HCT116 (cell line): ENCODE results near the gene ANAPC5. TPM values are rescaled to one million over a fixed set of nuclear protein-coding genes. Genes with fewer than 3 reads are reported as not detected.

ENCODE experiments used
- ATAC-seq: fragments of 200-7000 bp; cut with Tn5 transposase; 2 replicates; pipeline ENCODE4 v1.9.1; 2020; ENCODE audit warnings: mild to moderate bottlenecking, moderate library complexity
- BruUV-seq: library from RNA; stranded (reverse); fragments of 400-500 nt; replicated peaks from 2 replicates; lab custom pipeline; 2021; lab: Mats Ljungman, UMichigan
- CTCF ChIA-PET: fragments of 300-600 bp; sonication (Branson Sonifier 250); formaldehyde crosslinking; loops from one replicate; lab custom pipeline; 2021; ENCODE audit warnings: antibody characterized with exemption; lab: Charles Lee
- POLR2A ChIA-PET: fragments of 300-600, 350-600 bp; sonication (Branson Sonifier 250); formaldehyde crosslinking; loops from one replicate; lab custom pipeline; 2021; ENCODE audit warnings: antibody characterized with exemption; lab: Charles Lee
- RAD21 ChIA-PET, 2 experiments: fragments of 300-600 bp; sonication (Branson Sonifier 250); formaldehyde crosslinking; loops; one replicate each; lab custom pipeline; 2023; ENCODE audit warnings: low total read pairs in 2 of 2; ENCODE audit not compliant: uncharacterized antibody in 2 of 2, unreplicated experiment in 2 of 2, low non-redundant PET in 1 of 2; lab: Charles Lee
- DNase-seq: peaks from one replicate; pipeline ENCODE4 v3.0.0-alpha.2; 2010; ENCODE audit warnings: low read depth, low spot score
- H2AFZ ChIP-seq: fragments of 200-600 bp; shearing (Covaris generic), sonication (generic); 2 replicates; pipeline ENCODE4 v1.6.1; 2017; ENCODE audit warnings: low read depth, mixed run types, mixed read lengths, antibody characterized with exemption, low read length; ENCODE audit not compliant: poor library complexity, severe bottlenecking
- H3K27ac ChIP-seq: 2 replicates; pipeline ENCODE4 v1.5.1; 2012; ENCODE audit warnings: low read depth, low read length
- H3K27me3 ChIP-seq: fragments of 200-600 bp; sonication (generic); 2 replicates; pipeline ENCODE4 v1.6.1; 2016; ENCODE audit warnings: mixed run types, low read length, mixed read lengths; ENCODE audit not compliant: insufficient read depth
- H3K36me3 ChIP-seq, 2 experiments: fragments of 200-500 bp in 1 of 2; fragments of 200-600 bp in 1 of 2; sonication (Bioruptor generic) in 1 of 2; sonication (generic) in 1 of 2; 2 replicates each; pipeline versions ENCODE4 v1.5.1 to v1.6.1; 2014 to 2016; ENCODE audit warnings: low read length in 2 of 2, inconsistent platforms in 1 of 2, mixed read lengths in 1 of 2, mixed run types in 1 of 2; ENCODE audit not compliant: insufficient read depth in 2 of 2, control insufficient read depth in 1 of 2
- H3K4me1 ChIP-seq, 2 experiments: fragments of 200-600 bp in 1 of 2; sonication (generic) in 1 of 2; 2 replicates each; pipeline versions ENCODE4 v1.5.1 to v1.6.1; 2012 to 2017; ENCODE audit warnings: low read length in 2 of 2, inconsistent platforms in 1 of 2, mild to moderate bottlenecking in 1 of 2, mixed read lengths in 1 of 2, mixed run types in 1 of 2, moderate library complexity in 1 of 2; ENCODE audit not compliant: insufficient read depth in 2 of 2, control insufficient read depth in 1 of 2
- H3K4me2 ChIP-seq: fragments of 200-600 bp; sonication (generic); 2 replicates; pipeline ENCODE4 v1.6.1; 2017; ENCODE audit warnings: mixed run types, low read length, mixed read lengths
- H3K4me3 ChIP-seq, 2 experiments: fragments of 200-600 bp in 1 of 2; sonication (generic) in 1 of 2; replicated peaks in 1 of 2; 2 replicates each; pipeline ENCODE4 v1.5.1; 2011 to 2016; ENCODE audit warnings: low read length in 2 of 2, control low read depth in 1 of 2, low read depth in 1 of 2, mild to moderate bottlenecking in 1 of 2, mixed read lengths in 1 of 2, mixed run types in 1 of 2
- H3K79me2 ChIP-seq: fragments of 200-600 bp; sonication (generic); 2 replicates; pipeline ENCODE4 v1.6.1; 2017; ENCODE audit warnings: mild to moderate bottlenecking, mixed run types, low read length, moderate library complexity, mixed read lengths; ENCODE audit not compliant: insufficient read depth
- H3K9ac ChIP-seq: fragments of 200-600 bp; sonication (generic); 2 replicates; pipeline ENCODE4 v1.6.1; 2016; ENCODE audit warnings: low read length, mixed read lengths
- H3K9me2 ChIP-seq: fragments of 200-600 bp; sonication (generic), shearing (Covaris generic); 2 replicates; pipeline ENCODE4 v1.6.1; 2017; ENCODE audit warnings: mixed run types, mild to moderate bottlenecking, moderate library complexity; ENCODE audit not compliant: insufficient read depth
- H3K9me3 ChIP-seq, 2 experiments: fragments of 200-500 bp in 1 of 2; fragments of 200-600 bp in 1 of 2; sonication (Bioruptor generic) in 1 of 2; sonication (generic) in 1 of 2; 2 replicates each; pipeline ENCODE4 v1.6.1; 2014 to 2017; ENCODE audit warnings: low read length in 2 of 2, mixed read lengths in 2 of 2, inconsistent platforms in 1 of 2, low read depth in 1 of 2, mild to moderate bottlenecking in 1 of 2, mixed run types in 1 of 2, moderate library complexity in 1 of 2; ENCODE audit not compliant: control insufficient read depth in 1 of 2, insufficient read depth in 1 of 2
- H4K20me1 ChIP-seq: fragments of 200-600 bp; sonication (generic), shearing (Covaris generic); 2 replicates; pipeline ENCODE4 v1.6.1; 2017; ENCODE audit warnings: mixed run types, mild to moderate bottlenecking, moderate library complexity; ENCODE audit not compliant: insufficient read depth
- ATF3 ChIP-seq: IDR thresholded peaks from 2 replicates; pipeline ENCODE4 v1.6.1; 2012
- CTCF ChIP-seq, 3 experiments: fragments of 200-600 bp in 1 of 3; sonication (generic) in 1 of 3; IDR thresholded peaks in 2 of 3; conservative IDR thresholded peaks in 1 of 3; 2 replicates each; pipeline ENCODE4 v1.5.1; 2012 to 2017; ENCODE audit warnings: low read depth in 2 of 3, low read length in 2 of 3, antibody characterized with exemption in 1 of 3, borderline replicate concordance in 1 of 3, control low read depth in 1 of 3, mild to moderate bottlenecking in 1 of 3, mixed read lengths in 1 of 3, mixed run types in 1 of 3, moderate library complexity in 1 of 3; ENCODE audit not compliant: insufficient read depth in 1 of 3
- FOSL1 ChIP-seq: IDR thresholded peaks from 2 replicates; pipeline ENCODE4 v1.6.1; 2012; ENCODE audit warnings: low read depth
- JUND ChIP-seq: IDR thresholded peaks from 2 replicates; pipeline ENCODE4 v1.6.1; 2012
- MAX ChIP-seq: IDR thresholded peaks from 2 replicates; pipeline ENCODE4 v1.6.1; 2012
- POLR2A ChIP-seq: IDR thresholded peaks from 2 replicates; pipeline ENCODE4 v1.7.0; 2011; ENCODE audit warnings: borderline replicate concordance; ENCODE audit not compliant: insufficient read depth, insufficient read length; ENCODE audit errors: extremely low read depth
- POLR2AphosphoS5 ChIP-seq: IDR thresholded peaks from 2 replicates; pipeline ENCODE4 v1.6.1; 2011; ENCODE audit warnings: mild to moderate bottlenecking, low read depth, low read length, moderate library complexity
- RAD21 ChIP-seq: IDR thresholded peaks from 2 replicates; pipeline ENCODE4 v1.6.1; 2012; ENCODE audit warnings: low read depth, mild to moderate bottlenecking
- SIN3A ChIP-seq: IDR thresholded peaks from 2 replicates; pipeline ENCODE4 v1.6.1; 2012; ENCODE audit warnings: low read depth
- ZFX ChIP-seq: fragments of 450-650 bp; IDR thresholded peaks from 2 replicates; pipeline ENCODE4 v1.6.1; 2017
- intact Hi-C: fragments of 100-400 bp; cut with micrococcal nuclease; formaldehyde crosslinking; loops from 2 replicates; pipeline ENCODE4 v1.10.0; 2022
- total RNA-seq: library from RNA; stranded (reverse); gene quantifications from one replicate; pipeline ENCODE4 v1.2.1, GENCODE V29; 2021; ENCODE audit not compliant: unreplicated experiment

Gene ANAPC5
- total RNA-seq, 1 experiment from 2014 or later = 112 TPM

- peak overlapping the region; percentile 85 for H3K27ac ChIP-seq
- TF ChIP-seq FOSL1 = no peak
- no peak for TF ChIP-seq RAD21
- peak; percentile 79; the same call in 1 of the 2 replicates for TF ChIP-seq ZFX
- TF ChIP-seq SIN3A = no peak
- TF ChIP-seq POLR2AphosphoS5 = no peak
- no peak for TF ChIP-seq POLR2A
- TF ChIP-seq ATF3 = no peak
- TF ChIP-seq MAX = peak; percentile 84
- TF ChIP-seq CTCF (IDR thresholded peaks at IDR 0.05 in 2 of 3, conservative IDR thresholded peaks at IDR 0.05 in 1 of 3; ENCODE audit: borderline replicate concordance in 1 of 3, insufficient read depth in 1 of 3, low read depth in 2 of 3, low read length in 2 of 3) = 0 out of 6 replicates have a peak, but pooled peaks of 1 of the 3 experiments have one; percentile 19
- no peak for TF ChIP-seq JUND
- TF ChIP-seq, all 23 proteins: peak for 3
- BruUV-seq = no TSS peak
Measured at GRCh38 chr12:121295746-121296617, 56.2 kb downstream of the ANAPC5 start.

More at GRCh38 chr12:121295746-121296617, 56.2 kb downstream of the ANAPC5 start:
- no peaks in the 10 kb centered on the region for H3K9me2 ChIP-seq
- POLR2A ChIA-PET = interaction anchor here (0.7 kb wide), 1 partner anchor 28 kb away, joined by 4 read pairs; no protein-coding TSS in a partner anchor
- no peaks in the 10 kb centered on the region for H3K27me3 ChIP-seq
- H3K36me3 ChIP-seq = 0 out of 4 replicates have a peak, but pooled peaks cover 0 to 3% of the 10 kb centered on the region in 2 experiments
- peaks cover 3 to 19% of the 10 kb centered on the region in 2 experiments for H3K4me1 ChIP-seq
- CTCF ChIA-PET = no interaction called here
- RAD21 ChIA-PET = interaction anchor here in 1 of 2 experiments (0.6 kb wide), 2 partner anchors 135 to 713 kb away, joined by 3 to 4 read pairs; no protein-coding TSS in a partner anchor
- intact Hi-C loops = loop anchor here (5.0 kb wide), 1 partner anchor 234 kb away; no protein-coding TSS in a partner anchor
- no peak overlapping the region for H2AFZ ChIP-seq
- peak overlapping the region; percentile 93 for H3K9ac ChIP-seq
- H4K20me1 ChIP-seq = peaks cover 4% of the 10 kb centered on the region; the same call in 1 of the 2 replicates
- no peak for DNase-seq
- H3K4me3 ChIP-seq = peak overlapping the region; percentile 88 to 96
- H3K79me2 ChIP-seq = peaks cover 45% of the 10 kb centered on the region
- no peaks in the 10 kb centered on the region for H3K9me3 ChIP-seq
- ATAC-seq = peak; percentile 41
- H3K4me2 ChIP-seq = peak overlapping the region; percentile 98
